NCI-H524 treated with DMSO at 0.1 percent for 48 hours (cell line): ENCODE data around the gene NAA35.
"Not testable (repeated sequence)": the region's sequence is repeated elsewhere in the genome, so short reads cannot be mapped to it uniquely, and the experiment has no call there.

Experiments
- DNase-seq: peaks from one replicate; lab custom pipeline; 2025; lab: John Stamatoyannopoulos, UW

NAA35 gene

DNA sequence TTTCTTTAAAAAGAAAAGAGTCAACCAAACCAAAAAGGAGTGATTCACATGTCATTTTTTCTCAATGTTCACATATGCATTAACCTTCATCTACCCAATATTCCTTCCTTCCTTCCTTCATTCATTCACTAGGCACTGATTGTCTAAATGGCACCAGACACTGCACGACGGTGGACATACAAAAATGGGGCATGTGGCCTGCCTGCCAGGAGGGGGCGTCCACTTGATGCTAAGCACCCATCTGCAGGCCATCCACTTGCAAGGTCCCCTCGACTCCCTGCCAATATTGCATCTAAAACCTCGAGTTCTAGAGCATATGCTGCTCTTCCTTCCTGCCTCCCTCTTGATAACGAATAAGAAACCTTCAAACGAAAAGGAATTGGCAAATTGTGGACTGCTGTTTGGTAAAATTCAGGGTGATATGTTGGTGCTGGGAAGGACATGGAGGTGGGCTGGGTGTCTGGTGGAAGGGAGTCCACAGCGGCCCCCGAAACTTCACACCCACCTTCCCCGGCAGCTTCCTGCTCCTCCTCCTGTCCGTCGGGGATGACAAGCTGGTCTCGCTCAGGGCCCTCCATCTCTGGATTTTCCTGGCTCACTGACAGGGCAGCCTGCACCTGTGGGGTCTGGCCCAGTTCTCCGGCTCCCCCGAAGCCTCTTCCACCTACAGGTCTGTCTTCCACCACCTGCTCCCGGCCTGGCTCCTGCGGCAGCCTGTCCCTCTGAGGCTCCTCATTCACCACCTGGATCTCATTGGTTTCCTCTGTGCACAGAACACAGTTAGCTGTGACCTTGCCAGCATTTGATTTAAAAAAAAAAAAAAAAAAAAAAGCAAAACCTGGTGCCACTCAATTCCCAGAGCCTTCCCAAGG lies 94.2 kb downstream of the NAA35 start:
- DNase-seq = no peak

DNA sequence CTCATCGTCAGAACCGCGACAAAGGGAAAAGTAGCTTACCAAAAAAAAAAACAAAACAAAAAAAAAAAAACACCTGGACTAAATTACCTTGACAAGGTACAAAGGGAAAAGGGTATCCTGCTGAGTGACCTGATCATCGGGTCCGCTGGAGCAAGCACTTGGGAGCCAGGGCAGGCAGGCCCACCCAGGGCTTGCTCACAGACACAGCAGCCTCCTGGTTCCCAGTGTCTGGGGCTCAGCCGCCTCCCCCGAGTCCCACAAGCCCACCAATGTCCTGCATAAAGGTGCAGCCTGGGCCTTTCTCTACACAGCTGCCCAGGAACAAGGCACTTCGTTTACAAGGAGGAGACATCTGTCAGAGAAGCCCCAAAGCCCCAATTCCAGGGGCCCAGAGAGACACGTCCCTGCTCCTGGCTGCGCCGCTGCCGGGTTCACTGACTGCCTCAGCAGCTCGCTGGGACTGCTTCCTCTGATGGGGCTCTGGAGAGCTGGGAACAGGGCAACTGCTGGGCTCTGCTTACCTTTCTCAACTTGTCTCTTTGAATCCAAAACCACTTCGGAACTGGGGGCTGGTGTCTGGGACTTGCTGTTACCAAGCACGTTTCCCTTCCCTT lies 95.0 kb downstream of the NAA35 start:
- no peak for DNase-seq

DNA sequence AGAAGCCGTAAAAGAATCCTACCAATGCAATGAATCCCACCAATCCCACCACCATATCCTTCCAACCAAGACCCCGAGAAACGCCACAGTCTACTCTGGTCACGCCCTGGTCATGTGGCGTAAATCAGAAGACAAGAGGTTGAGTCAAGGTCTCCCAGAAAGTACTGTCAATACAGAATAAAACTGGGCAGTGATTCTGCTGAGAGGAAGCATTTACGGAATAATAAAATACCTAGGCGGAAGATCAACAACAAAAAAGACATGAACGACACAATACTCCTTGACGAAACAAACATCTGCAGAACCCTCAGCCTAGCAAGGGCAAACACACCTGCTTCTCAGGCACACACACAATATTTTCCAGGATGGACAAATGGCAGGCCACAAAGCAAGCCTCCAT lies 95.6 kb downstream of the NAA35 start:
- no peak for DNase-seq

DNA sequence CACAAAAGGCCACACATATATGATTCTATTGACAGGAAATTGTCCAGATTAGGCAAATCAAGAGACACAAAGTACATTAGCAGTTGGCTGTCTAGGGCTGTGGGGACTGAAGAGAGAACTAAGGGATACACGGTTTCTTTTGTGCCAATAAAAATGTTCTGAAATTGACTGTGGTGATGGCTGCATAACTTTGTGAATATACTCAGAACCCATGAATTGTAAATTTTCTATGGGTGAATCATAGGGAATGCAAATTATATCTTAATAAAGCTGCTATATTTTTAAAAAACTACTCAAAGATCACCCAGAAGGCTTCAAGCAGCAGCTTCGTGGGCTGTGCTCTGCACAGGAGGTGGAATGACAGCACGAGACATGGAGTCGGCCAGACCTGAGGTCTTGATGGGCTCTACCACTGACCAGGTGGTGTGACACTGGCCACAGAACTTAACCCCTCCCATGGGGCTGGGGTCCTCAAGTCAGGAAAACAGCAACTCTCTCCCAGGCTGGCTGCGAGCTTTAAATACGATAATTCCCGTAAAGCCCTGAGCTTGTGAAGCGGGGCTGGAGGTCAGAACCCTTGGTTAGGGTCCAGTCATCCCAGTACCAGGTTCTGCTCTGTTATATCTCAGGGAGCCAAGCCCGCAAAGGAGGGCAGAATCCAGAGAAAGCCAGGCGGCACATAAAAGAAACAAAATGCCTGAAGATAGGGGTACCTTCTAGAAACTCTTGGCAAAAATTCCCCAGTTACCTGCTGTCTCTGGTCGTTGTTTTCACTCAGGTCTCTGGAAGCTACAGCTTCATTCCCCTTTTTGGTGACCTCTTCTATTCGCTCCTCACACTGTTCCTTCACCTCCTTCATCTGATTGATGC lies 99.3 kb downstream of the NAA35 start:
- no peak for DNase-seq

DNA sequence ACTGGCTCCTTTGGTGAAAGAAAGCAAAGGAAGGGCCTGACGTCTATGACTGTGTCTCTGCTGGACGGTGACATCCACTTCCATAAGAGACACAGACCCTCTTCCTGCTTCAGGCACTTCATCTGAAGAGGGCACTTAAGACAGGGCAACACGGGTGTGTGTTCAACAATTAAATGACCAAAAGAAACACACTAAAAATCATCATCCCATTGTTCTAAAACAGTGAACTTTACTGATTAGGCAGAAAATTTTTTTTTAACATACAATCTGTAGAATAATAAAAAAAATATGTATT lies 99.9 kb downstream of the NAA35 start:
- no peak for DNase-seq

DNA sequence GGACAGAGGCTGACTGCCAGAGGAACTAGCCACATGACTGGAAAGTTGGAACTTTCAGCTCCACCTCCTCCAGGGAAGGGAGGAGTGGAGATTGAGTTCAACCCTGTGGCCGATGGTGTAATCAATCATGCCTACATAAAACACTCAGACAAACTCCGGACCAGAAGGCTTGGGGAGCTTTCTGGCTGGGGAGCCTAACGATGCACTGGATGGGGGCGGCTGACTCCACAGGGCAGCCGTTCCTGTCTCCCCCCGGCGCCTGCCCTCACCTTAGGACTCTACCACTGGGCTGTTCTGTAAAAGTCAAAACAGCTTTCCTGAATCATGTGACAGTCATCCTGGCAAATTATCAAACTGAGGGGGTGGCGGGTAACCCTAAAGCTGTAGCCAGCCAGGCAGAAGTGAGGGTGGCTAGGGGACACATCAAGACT lies 100.4 kb downstream of the NAA35 start:
- no peak for DNase-seq

DNA sequence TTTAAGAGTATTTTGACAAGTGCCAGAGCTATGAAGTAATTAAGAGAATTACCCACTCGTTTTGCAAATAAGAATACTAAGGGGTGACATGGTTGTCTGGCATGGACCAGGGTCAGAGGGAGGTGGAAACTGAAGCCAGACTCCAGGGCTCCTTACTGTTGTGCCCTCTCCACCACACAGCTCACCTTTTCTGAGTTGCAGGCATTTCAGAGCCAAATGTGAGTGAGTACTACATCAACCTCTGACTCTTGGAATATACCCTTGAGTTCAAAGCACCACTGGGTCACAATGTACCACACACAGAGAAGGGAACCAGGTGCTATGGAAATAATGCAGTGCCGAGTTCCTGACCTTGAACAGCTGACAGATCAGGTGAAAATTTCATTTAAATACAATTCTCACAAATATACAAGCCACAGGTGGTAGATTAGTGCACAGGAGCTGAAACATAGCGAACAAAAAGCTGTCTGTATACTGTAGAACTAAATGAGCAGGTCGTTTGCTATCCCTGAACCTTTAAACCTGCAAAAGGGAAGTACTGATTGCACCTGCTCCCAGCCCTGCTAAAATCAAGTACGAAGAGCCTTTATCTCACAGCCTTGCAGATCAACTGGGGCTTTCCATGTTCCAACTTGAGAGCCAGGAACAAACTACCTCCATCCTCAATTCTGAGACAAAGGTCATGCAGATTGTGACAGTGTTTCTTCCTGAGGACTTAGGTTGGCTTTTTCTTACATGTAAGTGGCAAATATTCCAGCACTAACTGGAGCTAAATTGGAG lies 101.4 kb downstream of the NAA35 start:
- no peak for DNase-seq

DNA sequence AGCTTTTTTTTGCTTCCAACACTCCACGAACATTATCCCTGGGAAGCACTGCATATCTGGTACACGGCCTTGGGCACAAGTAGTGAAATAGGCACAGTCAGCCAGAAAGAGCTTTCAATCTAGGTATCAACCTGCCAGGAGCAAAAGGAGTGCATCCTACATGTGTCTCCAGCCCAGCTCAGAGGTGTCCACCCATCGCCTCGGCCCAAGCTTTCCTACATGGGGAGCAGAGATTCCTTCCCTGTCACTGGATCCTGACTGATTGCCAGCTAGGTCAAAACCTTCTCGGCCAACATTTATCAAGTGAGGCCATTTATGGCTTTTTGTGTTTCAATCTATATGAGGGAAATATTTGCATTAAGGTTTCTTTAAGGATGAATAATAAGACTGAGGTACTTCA lies 102.6 kb downstream of the NAA35 start:
- DNase-seq = no peak

GRCh38 chr9:86043999-86044398 lies 103.1 kb downstream of the NAA35 start:
- no peak for DNase-seq

DNA sequence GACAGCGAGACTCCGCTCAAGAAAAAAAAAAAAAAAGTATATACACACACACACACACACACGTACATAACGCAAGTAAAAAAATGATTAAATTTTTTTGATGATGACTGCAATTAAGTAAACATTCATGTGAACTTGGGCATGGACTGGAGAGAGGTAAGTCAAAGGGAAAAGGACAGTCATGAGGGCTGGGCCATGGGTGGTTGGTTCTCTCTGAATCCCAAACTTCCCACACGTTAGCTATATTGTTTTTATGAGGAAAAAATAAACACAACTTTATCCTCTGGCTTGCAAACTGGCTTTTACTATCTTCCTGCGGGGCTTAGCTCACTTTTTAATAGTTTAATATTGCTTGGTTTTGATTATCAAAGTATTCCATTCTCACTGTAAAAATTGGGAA lies 104.7 kb downstream of the NAA35 start:
- DNase-seq = no peak

- DNase-seq = no peak
Measured at GRCh38 chr9:86046071-86046636, 105.2 kb downstream of the NAA35 start.

GRCh38 chr9:86046930-86047341 lies 106.0 kb downstream of the NAA35 start:
- no peak for DNase-seq

GRCh38 chr9:86047361-86047760 lies 106.4 kb downstream of the NAA35 start:
- DNase-seq = no peak

DNA sequence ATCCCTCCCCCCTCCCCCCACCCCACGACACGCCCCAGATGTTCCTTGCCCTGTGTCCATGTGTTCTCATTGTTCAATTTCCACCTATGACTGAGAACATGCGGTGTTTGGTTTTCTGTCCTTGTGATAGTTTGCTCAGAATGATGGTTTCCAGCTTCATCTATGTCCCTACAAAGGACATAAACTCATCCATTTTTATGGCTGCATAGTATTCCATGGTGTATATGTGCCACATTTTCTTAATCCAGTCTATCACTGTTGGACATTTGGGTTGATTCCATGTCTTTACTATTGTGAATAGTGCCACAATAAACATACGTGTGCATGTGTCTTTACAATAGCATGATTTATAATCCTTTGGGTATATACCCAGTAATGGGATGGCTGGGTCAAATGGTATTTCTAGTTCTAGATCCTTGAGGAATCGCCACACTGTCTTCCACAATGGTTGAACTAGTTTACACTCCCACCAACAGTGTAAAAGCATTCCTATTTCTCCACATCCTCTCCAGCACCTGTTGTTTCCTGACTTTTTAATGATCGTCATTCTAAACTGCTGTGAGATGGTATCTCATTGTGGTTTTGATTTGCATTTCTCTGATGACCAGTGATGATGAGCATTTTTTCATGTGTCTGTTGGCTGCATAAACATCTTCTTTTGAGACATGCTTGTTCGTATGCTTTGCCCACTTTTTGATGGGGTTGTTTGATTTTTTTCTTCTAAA lies 107.2 kb downstream of the NAA35 start:
- DNase-seq = not testable (repeated sequence)

- no peak for DNase-seq
Measured at GRCh38 chr9:86052556-86053468, 111.9 kb downstream of the NAA35 start.

GRCh38 chr9:86054695-86055094 lies 113.7 kb downstream of the NAA35 start:
- DNase-seq = no peak

- no peak for DNase-seq
Measured at GRCh38 chr9:86057491-86057890, 116.5 kb downstream of the NAA35 start.

DNA sequence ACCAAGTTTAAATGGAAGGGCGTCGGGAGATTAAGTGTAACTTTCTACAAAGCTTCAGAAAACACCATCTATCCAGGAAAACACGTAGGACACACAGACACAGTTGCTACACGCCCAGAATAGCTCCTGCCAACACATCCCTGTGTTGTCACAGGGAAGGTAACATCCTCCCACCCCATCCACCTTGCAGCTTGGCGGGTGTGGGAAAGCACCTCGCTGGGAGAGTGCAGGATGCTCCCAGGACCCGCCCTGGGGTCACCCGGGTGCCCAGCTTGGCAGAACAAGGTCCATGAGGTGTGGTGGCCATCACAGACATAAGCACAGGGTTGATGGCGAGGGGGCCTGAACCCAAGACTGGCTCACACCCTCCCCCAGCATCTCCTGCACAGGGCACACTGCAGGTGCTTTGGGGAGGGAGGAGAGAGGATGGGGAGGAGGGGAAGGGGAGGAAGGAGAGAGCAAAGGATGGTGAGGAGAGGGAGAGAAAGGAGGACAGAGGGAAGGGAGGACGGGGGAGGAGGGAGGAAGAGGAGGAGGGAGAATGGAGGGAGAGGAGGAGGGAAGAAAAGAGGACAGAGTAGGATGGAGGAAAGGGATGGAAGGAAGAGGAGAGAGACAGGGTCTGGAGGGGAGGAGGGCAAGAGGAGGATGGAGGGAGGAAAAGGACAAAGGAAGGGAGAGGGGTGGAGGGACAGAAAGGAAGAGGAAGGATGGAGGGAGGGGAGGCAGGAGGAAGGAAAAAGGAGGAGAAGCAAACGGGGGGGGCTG lies 121.2 kb downstream of the NAA35 start:
- DNase-seq = no peak
